ENCODE results near the gene SERINC5. TPM values are rescaled to one million over a fixed set of nuclear protein-coding genes. Genes with fewer than 3 reads are reported as not detected.

Gene SERINC5
- polyA plus RNA-seq, 3 donors = 5.0 to 35.9 (median 7.3) TPM

- no peak overlapping the region for H3K27ac ChIP-seq (ENCODE audit: low read depth in 1 of 2, low read length in 2 of 2)
- H3K9ac ChIP-seq (ENCODE audit: insufficient read depth, low read length, poor library complexity, severe bottlenecking) = no peak overlapping the region
- DNase-seq = no peak
- WGBS (ENCODE audit: insufficient coverage) = 94% methylated on average over 4 of the region's 12 CpGs
- no peak for TF ChIP-seq CTCF (IDR thresholded peaks at IDR 0.05)
- Mint-ChIP-seq H3K27ac (peak overlapping the region in 1 of 7 donors; percentile 88), H3K9me3 (peaks cover 0 to 3% (median 0%) of the 10 kb centered on the region in 7 donors), H3K4me1 (peaks cover 41% of the 10 kb centered on the region), H3K4me3 (no peak overlapping the region), H3K36me3 (peaks cover 13 to 19% of the 10 kb centered on the region in 2 donors), H3K27me3 (ENCODE audit: low read depth in 3 of 3) (peaks cover 0 to 2% (median 1%) of the 10 kb centered on the region in 3 donors)
- H3K36me3 ChIP-seq (replicated peaks in 1 of 2; ENCODE audit: control insufficient read depth in 1 of 2, insufficient read depth in 2 of 2, low read length in 2 of 2) = peaks cover 0 to 7% of the 10 kb centered on the region in 2 donors
- peaks cover 14 to 27% of the 10 kb centered on the region in 2 donors for H3K4me1 ChIP-seq (ENCODE audit: control insufficient read depth in 1 of 2, insufficient read depth in 2 of 2, low read length in 2 of 2)
- H3K4me2 ChIP-seq (replicated peaks; ENCODE audit: extremely low read depth, low read length, poor library complexity, severe bottlenecking) = no peak overlapping the region
- H3K27me3 ChIP-seq (ENCODE audit: control insufficient read depth in 2 of 2, insufficient read depth in 2 of 2, low read length in 2 of 2) = no peaks in the 10 kb centered on the region
- peaks cover 32% of the 10 kb centered on the region for H3K79me2 ChIP-seq (ENCODE audit: insufficient read depth, low read length)
- intact Hi-C loops (cut with micrococcal nuclease) = no loop called here
- no peak overlapping the region for H3K4me3 ChIP-seq (replicated peaks in 1 of 3; ENCODE audit: low read depth in 2 of 3, low read length in 3 of 3)
- H3K9me3 ChIP-seq (replicated peaks in 1 of 2; ENCODE audit: control insufficient read depth in 1 of 2, insufficient read depth in 1 of 2, low read length in 2 of 2) = no peaks in the 10 kb centered on the region
- peaks cover 87% of the 10 kb centered on the region for H4K20me1 ChIP-seq (ENCODE audit: insufficient read depth, low read length)
- no peak overlapping the region for H2AFZ ChIP-seq (ENCODE audit: insufficient read depth, low read depth, low read length, poor library complexity, severe bottlenecking)
Observed at GRCh38 chr5:80216753-80217596, 38.9 kb downstream of the SERINC5 start.

GRCh38 chr5:80216096-80216495 is 39.8 kb downstream of the SERINC5 start:
- Histone ChIP-seq H3K4me3 (replicated peaks in 1 of 3; ENCODE audit: low read depth in 2 of 3, low read length in 3 of 3) (no peak overlapping the region), H3K9ac (ENCODE audit: insufficient read depth, low read length, poor library complexity, severe bottlenecking) (peak overlapping the region; percentile 4), H3K4me1 (ENCODE audit: control insufficient read depth in 1 of 2, insufficient read depth in 2 of 2, low read length in 2 of 2) (peaks cover 14 to 27% of the 10 kb centered on the region in 2 donors), H3K79me2 (ENCODE audit: insufficient read depth, low read length) (peaks cover 41% of the 10 kb centered on the region), H3K36me3 (replicated peaks in 1 of 2; ENCODE audit: control insufficient read depth in 1 of 2, insufficient read depth in 2 of 2, low read length in 2 of 2) (peaks cover 0 to 7% of the 10 kb centered on the region in 2 donors), H3K4me2 (replicated peaks; ENCODE audit: extremely low read depth, low read length, poor library complexity, severe bottlenecking) (no peak overlapping the region), H4K20me1 (ENCODE audit: insufficient read depth, low read length) (peaks cover 87% of the 10 kb centered on the region), H3K27me3 (ENCODE audit: control insufficient read depth in 2 of 2, insufficient read depth in 2 of 2, low read length in 2 of 2) (no peaks in the 10 kb centered on the region), H3K9me3 (replicated peaks in 1 of 2; ENCODE audit: control insufficient read depth in 1 of 2, insufficient read depth in 1 of 2, low read length in 2 of 2) (no peaks in the 10 kb centered on the region), H3K27ac (ENCODE audit: low read depth in 1 of 2, low read length in 2 of 2) (peak overlapping the region in 1 of 2 donors; percentile 25), H2AFZ (ENCODE audit: insufficient read depth, low read depth, low read length, poor library complexity, severe bottlenecking) (no peak overlapping the region)
- intact Hi-C loops (cut with micrococcal nuclease) = no loop called here
- Mint-ChIP-seq H3K27ac (peak overlapping the region in 5 of 7 donors; percentile 27 to 88 (median 40)), H3K4me3 (no peak overlapping the region), H3K9me3 (peaks cover 0 to 3% (median 0%) of the 10 kb centered on the region in 7 donors), H3K27me3 (ENCODE audit: low read depth in 3 of 3) (peaks cover 0 to 2% (median 1%) of the 10 kb centered on the region in 3 donors), H3K36me3 (peaks cover 11 to 19% of the 10 kb centered on the region in 2 donors), H3K4me1 (peaks cover 45% of the 10 kb centered on the region)
- WGBS (ENCODE audit: insufficient coverage) = 79% methylated on average over 4 of the region's 8 CpGs
- TF ChIP-seq CTCF (IDR thresholded peaks at IDR 0.05) = no peak
- DNase-seq = no peak
